NCI-H1436 treated with DMSO at 0.1 percent for 48 hours (cell line): Measurements from ENCODE around the gene ABCA12.
"Not testable (repeated sequence)": the region's sequence is repeated elsewhere in the genome, so short reads cannot be mapped to it uniquely, and the experiment has no call there.

Experiments
- DNase-seq: peaks from one replicate; lab custom pipeline; 2025; lab: John Stamatoyannopoulos, UW

Gene ABCA12, protein sequence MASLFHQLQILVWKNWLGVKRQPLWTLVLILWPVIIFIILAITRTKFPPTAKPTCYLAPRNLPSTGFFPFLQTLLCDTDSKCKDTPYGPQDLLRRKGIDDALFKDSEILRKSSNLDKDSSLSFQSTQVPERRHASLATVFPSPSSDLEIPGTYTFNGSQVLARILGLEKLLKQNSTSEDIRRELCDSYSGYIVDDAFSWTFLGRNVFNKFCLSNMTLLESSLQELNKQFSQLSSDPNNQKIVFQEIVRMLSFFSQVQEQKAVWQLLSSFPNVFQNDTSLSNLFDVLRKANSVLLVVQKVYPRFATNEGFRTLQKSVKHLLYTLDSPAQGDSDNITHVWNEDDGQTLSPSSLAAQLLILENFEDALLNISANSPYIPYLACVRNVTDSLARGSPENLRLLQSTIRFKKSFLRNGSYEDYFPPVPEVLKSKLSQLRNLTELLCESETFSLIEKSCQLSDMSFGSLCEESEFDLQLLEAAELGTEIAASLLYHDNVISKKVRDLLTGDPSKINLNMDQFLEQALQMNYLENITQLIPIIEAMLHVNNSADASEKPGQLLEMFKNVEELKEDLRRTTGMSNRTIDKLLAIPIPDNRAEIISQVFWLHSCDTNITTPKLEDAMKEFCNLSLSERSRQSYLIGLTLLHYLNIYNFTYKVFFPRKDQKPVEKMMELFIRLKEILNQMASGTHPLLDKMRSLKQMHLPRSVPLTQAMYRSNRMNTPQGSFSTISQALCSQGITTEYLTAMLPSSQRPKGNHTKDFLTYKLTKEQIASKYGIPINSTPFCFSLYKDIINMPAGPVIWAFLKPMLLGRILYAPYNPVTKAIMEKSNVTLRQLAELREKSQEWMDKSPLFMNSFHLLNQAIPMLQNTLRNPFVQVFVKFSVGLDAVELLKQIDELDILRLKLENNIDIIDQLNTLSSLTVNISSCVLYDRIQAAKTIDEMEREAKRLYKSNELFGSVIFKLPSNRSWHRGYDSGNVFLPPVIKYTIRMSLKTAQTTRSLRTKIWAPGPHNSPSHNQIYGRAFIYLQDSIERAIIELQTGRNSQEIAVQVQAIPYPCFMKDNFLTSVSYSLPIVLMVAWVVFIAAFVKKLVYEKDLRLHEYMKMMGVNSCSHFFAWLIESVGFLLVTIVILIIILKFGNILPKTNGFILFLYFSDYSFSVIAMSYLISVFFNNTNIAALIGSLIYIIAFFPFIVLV (N-terminal part only)

GRCh38 chr2:215138479-215138878 is at the start of gene ABCA12:
ABCA12 (minus strand) TSS chr2:215138626; CDS start chr2:215138208, 418 bp downstream.
- DNase-seq = no peak

- no peak for DNase-seq
Measured at GRCh38 chr2:215188078-215188477, 49.7 kb upstream of the ABCA12 start.

DNA sequence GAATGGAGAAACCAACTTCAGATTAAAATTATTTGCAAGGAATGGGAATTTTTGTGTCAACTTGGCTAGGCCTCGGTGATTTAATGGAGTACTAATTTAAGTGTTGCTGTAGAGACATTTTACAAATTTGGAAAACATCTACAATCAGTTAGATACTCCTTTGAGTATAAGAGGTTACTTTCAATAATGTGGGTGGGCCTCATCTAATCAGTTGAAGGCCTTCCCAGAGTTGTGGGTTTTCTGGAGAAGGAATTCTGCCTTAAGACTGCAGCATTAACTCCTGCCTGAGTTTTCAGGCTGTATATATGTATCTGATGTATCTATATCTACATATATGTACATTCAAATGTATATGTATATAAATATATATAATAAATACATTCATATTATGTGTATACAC is 47.6 kb upstream of the ABCA12 start:
- no peak for DNase-seq

DNA sequence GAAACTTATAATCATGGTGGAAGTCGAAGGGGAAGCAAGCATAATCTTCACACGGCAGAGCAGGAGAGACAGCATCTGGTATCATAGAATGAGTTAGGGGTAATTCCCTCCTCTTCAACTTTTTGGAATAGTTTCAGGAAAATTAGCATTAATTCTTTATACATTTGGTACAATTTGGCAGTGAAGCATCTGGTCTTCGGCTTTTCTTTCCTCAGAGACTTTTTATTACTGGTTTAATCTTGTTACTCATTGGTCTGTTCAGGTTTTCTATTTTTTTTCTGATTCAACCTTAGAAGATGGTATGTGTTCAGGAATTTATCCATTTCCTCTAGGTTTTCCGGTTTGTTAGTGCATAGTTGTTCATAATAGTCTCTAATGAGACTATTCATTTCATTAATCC is 39.7 kb upstream of the ABCA12 start:
- no peak for DNase-seq

DNA sequence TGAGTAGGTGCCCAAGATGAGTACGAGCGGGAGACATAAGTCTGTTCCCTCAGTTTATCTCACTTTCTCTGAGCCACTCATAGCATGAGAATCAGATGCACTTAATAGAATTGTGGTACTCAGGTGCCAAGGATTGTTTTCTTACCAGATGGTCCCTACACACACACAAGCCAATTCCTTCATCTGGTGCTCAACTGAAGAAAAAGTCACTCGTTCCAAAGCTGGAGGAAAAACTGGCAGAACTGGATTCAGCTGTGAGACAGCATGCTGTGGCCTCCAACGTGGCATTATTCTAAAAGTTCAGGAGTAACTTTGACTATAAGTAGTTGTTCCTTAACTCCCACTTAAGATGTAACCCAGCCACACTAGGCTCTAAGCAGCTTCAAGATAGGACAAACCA is 33.4 kb upstream of the ABCA12 start:
- no peak for DNase-seq

DNA sequence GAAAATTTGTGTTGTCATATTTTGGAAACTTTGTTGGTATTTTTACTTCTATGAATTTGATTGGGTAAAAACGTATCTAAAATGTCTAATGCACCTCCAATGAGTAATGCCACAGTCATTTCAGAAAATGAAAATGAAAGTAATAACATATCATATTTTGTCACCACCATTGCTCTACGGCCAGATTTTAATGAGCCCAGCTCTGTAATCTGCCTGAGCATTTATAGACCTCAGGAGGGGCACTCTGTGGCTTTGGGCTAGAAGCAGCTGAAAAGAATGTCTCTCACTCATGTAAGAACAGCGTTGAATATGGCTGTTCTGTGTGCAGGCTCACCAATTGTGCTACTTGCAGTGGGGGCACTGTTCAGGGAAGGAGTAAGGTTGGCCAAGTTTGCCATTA is 32.7 kb upstream of the ABCA12 start:
- no peak for DNase-seq

GRCh38 chr2:215166505-215166904 is 28.1 kb upstream of the ABCA12 start:
- DNase-seq = not testable (repeated sequence)

- not testable (repeated sequence) for DNase-seq
Measured at GRCh38 chr2:215163319-215163718, 24.9 kb upstream of the ABCA12 start.

DNA sequence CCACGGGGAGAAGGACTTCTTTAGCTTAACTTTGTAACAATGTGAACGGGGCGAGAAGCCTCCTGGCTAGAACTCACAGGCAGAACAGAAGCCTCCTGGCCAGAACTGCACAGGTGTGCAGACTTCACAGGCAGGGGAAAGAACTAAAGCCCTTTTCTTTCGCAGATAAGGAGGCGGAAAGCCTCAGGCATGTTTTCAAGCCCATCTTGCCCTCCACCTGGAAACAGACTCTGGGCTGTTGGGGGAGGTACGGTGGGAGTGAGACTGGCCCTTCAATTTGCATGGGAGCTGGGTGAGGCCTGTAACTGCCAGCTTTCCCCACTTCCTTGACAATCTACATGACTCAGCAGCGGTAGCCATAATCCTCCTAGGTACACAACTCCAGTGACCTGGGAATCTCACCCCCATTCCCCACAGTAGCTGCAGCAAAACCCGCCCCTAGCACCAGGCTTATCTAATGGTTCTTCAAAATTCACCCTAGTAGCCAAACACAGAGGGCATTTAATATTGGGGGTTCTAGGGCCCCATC is 22.9 kb upstream of the ABCA12 start:
- DNase-seq = no peak

DNA sequence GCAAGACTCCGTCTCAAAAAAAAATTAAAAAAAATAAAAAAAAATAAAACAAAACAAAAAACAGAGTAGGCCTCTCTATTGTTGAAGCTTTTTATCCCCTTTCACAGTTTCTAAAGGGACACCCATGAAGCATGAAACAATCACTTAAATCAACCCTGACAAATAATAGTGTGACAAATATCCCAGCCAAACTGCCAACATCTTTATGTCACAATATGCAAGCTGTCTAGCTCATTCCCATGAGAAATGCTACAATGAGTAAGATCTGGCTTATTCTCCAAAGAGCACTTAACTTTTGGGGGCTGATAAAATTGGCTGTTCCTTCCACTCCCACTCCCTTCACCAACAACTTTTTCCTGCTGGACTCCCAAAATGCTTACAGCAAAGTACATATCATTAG is 21.7 kb upstream of the ABCA12 start:
- DNase-seq = no peak

DNA sequence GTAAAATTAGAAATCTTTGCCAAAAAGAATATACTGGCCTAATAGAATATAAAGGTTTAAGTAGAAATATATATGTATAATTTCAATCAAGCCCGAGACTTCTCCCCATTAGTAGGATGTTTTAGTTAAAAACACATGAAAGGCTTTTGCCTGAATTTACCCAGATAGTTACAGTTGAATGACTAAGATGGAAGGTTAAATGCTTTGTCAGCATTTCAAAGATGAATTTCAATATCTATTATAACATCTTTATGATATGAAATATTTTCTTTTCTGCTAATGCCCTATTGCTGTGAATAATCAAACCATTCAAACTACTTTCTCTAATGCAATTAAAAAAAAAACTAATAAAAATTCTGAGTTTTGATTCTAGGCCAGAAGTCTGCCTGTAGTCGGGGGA is 18.0 kb upstream of the ABCA12 start:
- DNase-seq = no peak

- no peak for DNase-seq
Measured at GRCh38 chr2:215149894-215150293, 11.5 kb upstream of the ABCA12 start.

- no peak for DNase-seq
Measured at GRCh38 chr2:215149486-215149885, 11.1 kb upstream of the ABCA12 start.

DNA sequence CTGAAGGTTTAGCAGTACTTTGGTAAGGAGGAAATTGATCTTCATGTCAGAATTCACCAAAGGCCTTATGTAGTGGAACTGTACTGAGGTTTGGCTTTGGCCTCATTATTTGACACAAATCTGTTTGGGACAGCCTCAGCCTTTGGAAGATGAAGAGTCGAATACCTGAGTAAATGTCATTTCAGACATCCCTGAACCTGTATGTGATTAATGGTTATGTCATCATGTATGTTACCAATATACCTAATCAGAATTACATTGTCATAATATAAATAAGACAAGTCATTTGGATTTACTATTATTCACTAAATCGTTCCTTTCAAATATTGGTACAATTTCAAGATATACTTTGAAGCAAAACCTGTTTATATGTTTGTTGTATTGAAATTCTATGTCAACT is 10.6 kb upstream of the ABCA12 start:
- DNase-seq = no peak

DNA sequence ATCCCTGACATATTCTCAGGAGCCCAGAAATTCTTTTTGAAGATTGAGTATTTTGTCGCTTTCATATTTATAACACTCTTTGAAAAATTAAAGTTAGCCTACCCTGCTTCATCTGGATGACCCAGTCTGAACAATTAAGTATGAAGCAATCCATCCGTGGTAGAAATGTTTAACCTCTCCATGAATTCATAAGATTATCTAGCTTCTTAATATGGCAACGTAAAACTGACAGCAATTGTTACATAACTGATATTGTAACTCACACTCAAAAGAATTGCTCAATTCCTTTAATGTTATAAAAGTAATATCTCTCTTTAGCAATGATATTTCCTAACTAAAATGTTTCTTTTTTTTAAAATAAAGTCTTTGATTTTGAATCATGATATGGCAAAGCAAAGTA is 7.2 kb upstream of the ABCA12 start:
- DNase-seq = no peak

DNA sequence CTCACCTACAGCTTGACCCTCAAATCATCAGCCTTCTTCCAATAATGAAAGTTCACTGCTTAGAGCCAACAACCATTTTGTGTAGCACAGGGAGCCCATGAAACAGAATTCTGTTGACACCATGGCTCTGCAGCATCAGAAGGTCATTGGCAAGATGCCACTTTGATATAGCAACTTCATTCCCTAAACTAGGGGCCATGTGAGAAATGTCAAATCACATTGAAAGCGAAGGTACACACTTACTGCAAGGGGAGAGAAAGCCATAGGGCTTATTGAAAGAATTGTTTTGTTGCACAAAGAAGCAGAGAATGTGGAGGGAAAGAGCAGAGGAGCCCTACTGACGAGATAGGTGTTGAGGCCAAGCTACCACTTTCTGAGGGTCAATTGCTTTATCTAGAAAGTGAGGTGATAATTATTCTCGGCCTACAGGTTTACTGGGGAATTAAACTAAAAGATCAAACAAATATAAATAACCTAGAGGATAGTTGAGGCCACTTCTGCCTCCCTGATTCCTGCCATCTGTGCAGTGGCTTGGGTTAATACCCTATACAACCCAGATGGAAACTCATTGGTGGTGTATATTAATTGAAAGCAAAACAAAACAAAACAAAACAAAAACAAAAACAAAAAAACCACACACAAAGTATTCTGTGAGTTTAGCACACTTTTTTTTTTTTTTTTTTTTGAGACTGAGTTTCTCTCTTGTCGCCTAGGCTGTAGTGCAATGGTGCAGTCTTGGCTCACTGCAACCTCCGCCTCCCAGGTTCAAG is 5.9 kb upstream of the ABCA12 start:
- no peak for DNase-seq

DNA sequence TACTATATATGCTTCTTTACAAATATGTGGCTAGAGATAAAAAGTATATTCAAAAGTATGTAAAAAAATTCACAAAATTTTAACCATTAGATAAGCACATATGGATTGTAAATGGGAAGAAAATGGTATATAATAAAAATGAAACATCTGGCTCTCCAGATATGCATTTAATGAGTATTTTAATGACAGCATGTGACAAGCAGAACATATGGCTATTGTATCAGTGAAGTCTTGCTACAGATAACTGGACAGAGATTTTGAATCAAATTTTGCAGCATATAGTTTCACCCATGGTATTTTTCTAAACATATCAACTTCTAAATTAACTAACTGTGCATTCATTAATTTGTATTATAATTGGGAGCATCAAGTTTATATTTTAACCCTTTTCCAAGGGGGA is 5.0 kb upstream of the ABCA12 start:
- DNase-seq = no peak

DNA sequence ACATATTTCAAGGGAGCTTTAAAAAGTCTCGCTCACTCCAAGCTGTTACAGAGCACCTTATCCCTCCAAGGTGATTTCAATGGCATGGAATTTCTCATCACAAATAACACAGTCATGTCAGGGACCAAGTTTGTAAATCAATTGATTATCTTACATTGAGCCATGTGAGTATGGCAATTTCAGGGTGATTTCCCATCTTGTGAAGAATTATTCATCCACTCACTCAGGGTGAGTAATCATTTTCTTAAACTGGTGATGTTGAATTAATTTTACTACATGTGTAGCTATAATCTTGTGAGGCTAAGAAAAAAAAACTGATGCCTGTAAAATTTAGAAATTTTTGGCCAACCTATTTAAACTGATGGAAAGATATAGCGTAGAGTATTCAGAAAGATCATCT is 3.3 kb upstream of the ABCA12 start:
- no peak for DNase-seq

DNA sequence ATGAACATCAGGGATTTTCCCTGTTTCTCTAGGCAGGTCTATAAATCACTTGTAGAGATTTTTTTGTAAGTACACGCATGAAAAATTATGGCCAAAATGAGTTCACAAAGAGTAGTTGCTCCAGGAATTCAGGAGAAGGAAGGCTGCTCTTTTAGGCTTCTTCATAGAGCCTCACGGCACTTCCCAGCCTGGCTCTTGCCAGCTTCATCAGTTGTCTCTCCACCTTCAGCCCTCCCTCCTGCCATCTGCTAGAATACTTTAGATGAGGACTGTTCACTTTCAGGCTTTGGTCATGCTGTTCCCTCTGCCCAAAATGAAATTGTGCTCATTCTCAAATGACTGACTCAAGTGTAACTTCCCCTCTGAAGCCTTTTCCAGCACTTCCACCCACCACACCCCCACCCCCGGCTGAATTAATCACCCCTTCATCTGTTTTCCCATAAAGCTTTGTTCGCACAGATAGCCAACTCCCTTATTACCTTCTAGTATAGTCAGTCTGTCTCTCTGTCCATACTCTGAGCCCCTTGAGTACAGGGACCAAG is 1.8 kb upstream of the ABCA12 start:
- no peak for DNase-seq

- no peak for DNase-seq
Measured at GRCh38 chr2:215137741-215138340, 585 bp downstream of the ABCA12 start.

GRCh38 chr2:215137329-215137686 is 1.1 kb downstream of the ABCA12 start:
- no peak for DNase-seq
